ENCODE results near the gene TMC4. TPM values are rescaled to one million over a fixed set of nuclear protein-coding genes. Genes with fewer than 3 reads are reported as not detected.
"Not testable (repeated sequence)": the region's sequence is repeated elsewhere in the genome, so short reads cannot be mapped to it uniquely, and the experiment has no call there.

Gene TMC4
- total RNA-seq, 1 experiment from 2014 or later: 38.9 TPM

- no peak for DNase-seq
- ChIA-PET CTCF (interaction anchor here (3.4 kb wide), 1 partner anchor 14 kb away, joined by 56 read pairs; the partner anchor contains the start of gene TMC4), POLR2A (interaction anchor here (0.6 kb wide), 1 partner anchor 931 kb away, joined by 4 read pairs; no protein-coding TSS in a partner anchor)
- no peak overlapping the region for H3K4me3 ChIP-seq (ENCODE audit: low read depth, low read length)
- Mint-ChIP-seq H3K27me3 (ENCODE audit: insufficient read depth, unreplicated experiment) (no peaks in the 10 kb centered on the region), H3K9me3 (ENCODE audit: unreplicated experiment) (no peaks in the 10 kb centered on the region), H3K4me3 (ENCODE audit: unreplicated experiment) (peak overlapping the region; percentile 85), H3K36me3 (ENCODE audit: insufficient read depth, unreplicated experiment) (peaks cover 62% of the 10 kb centered on the region), H3K4me1 (ENCODE audit: low read depth, unreplicated experiment) (peaks cover 20% of the 10 kb centered on the region), H3K27ac (ENCODE audit: unreplicated experiment) (peak overlapping the region; percentile 98)
- TF ChIP-seq, protein P1, sequence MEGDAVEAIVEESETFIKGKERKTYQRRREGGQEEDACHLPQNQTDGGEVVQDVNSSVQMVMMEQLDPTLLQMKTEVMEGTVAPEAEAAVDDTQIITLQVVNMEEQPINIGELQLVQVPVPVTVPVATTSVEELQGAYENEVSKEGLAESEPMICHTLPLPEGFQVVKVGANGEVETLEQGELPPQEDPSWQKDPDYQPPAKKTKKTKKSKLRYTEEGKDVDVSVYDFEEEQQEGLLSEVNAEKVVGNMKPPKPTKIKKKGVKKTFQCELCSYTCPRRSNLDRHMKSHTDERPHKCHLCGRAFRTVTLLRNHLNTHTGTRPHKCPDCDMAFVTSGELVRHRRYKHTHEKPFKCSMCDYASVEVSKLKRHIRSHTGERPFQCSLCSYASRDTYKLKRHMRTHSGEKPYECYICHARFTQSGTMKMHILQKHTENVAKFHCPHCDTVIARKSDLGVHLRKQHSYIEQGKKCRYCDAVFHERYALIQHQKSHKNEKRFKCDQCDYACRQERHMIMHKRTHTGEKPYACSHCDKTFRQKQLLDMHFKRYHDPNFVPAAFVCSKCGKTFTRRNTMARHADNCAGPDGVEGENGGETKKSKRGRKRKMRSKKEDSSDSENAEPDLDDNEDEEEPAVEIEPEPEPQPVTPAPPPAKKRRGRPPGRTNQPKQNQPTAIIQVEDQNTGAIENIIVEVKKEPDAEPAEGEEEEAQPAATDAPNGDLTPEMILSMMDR (IDR thresholded peaks at IDR 0.05; ENCODE audit: insufficient read depth in 1 of 2, low read depth in 1 of 2, low read length in 1 of 2, severe bottlenecking in 1 of 2, unreplicated experiment in 1 of 2): no peak
- no TSS peak for BruUV-seq (replicated peaks)
- 0 out of 2 replicates have a peak, but pooled peaks cover 6% of the 10 kb centered on the region for H3K4me1 ChIP-seq
- no peaks in the 10 kb centered on the region for H3K9me3 ChIP-seq
- intact Hi-C loops (cut with micrococcal nuclease; ENCODE audit: unreplicated experiment): no loop called here
- no peaks in the 10 kb centered on the region for H3K36me3 ChIP-seq (ENCODE audit: control insufficient read depth, insufficient read depth, low read length)
- H3K27me3 ChIP-seq (replicated peaks; ENCODE audit: control insufficient read depth, insufficient read depth, low read length): no peaks in the 10 kb centered on the region
These were observed 14.0 kb upstream of the TMC4 start for GRCh38 chr19:54186934-54187381.

GRCh38 chr19:54186351-54186750 lies 13.4 kb upstream of the TMC4 start:
- Mint-ChIP-seq H3K36me3 (ENCODE audit: insufficient read depth, unreplicated experiment) (peaks cover 56% of the 10 kb centered on the region), H3K27ac (ENCODE audit: unreplicated experiment) (no peak overlapping the region), H3K27me3 (ENCODE audit: insufficient read depth, unreplicated experiment) (no peaks in the 10 kb centered on the region), H3K9me3 (ENCODE audit: unreplicated experiment) (no peaks in the 10 kb centered on the region), H3K4me1 (ENCODE audit: low read depth, unreplicated experiment) (peaks cover 14% of the 10 kb centered on the region), H3K4me3 (ENCODE audit: unreplicated experiment) (no peak overlapping the region)
- intact Hi-C loops (cut with micrococcal nuclease; ENCODE audit: unreplicated experiment): no loop called here
- no peaks in the 10 kb centered on the region for H3K36me3 ChIP-seq (ENCODE audit: control insufficient read depth, insufficient read depth, low read length)
- ChIA-PET CTCF (no interaction called here), POLR2A (interaction anchor here (0.6 kb wide), 1 partner anchor 932 kb away, joined by 4 read pairs; no protein-coding TSS in a partner anchor)
- no peak overlapping the region for H3K4me3 ChIP-seq (ENCODE audit: low read depth, low read length)
- TF ChIP-seq, protein P1 (IDR thresholded peaks at IDR 0.05; ENCODE audit: insufficient read depth in 1 of 2, low read depth in 1 of 2, low read length in 1 of 2, severe bottlenecking in 1 of 2, unreplicated experiment in 1 of 2): no peak
- no peaks in the 10 kb centered on the region for H3K9me3 ChIP-seq
- H3K4me1 ChIP-seq: 0 out of 2 replicates have a peak, but pooled peaks cover 6% of the 10 kb centered on the region
- BruUV-seq (replicated peaks): no TSS peak
- no peaks in the 10 kb centered on the region for H3K27me3 ChIP-seq (replicated peaks; ENCODE audit: control insufficient read depth, insufficient read depth, low read length)
- DNase-seq: no peak

DNA sequence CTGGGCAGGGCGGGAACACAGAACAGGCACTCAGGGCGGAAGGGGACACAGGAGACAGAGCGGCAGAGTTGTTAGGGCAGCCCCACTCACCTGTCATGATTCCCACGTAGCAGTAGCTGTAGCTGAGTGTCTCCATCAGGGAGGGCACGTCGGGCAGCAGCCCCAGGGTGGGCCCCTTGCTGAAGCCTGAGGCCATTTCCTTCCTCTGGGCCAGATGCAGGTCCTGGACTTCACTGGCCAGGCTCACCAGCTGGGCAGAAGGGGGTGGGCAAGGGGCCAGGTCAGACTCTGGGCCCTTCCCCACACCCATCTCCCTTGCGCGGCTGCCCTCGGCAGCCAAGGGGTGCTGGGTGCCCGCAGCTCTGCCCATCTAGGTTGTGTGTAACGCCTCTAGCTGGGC lies 10.5 kb upstream of the TMC4 start:
- no peak for DNase-seq
- H3K9me3 ChIP-seq: no peaks in the 10 kb centered on the region
- Mint-ChIP-seq H3K4me1 (ENCODE audit: low read depth, unreplicated experiment) (peaks cover 14% of the 10 kb centered on the region), H3K27me3 (ENCODE audit: insufficient read depth, unreplicated experiment) (no peaks in the 10 kb centered on the region), H3K9me3 (ENCODE audit: unreplicated experiment) (no peaks in the 10 kb centered on the region), H3K4me3 (ENCODE audit: unreplicated experiment) (no peak overlapping the region), H3K36me3 (ENCODE audit: insufficient read depth, unreplicated experiment) (peaks cover 45% of the 10 kb centered on the region), H3K27ac (ENCODE audit: unreplicated experiment) (no peak overlapping the region)
- POLR2A ChIA-PET: no interaction called here
- no peaks in the 10 kb centered on the region for H3K27me3 ChIP-seq (replicated peaks; ENCODE audit: control insufficient read depth, insufficient read depth, low read length)
- H3K36me3 ChIP-seq (ENCODE audit: control insufficient read depth, insufficient read depth, low read length): no peaks in the 10 kb centered on the region
- CTCF ChIA-PET: interaction anchor here (1.7 kb wide), 1 partner anchor 10 kb away, joined by 4 read pairs; no protein-coding TSS in a partner anchor
- H3K4me1 ChIP-seq: 0 out of 2 replicates have a peak, but pooled peaks cover 6% of the 10 kb centered on the region
- TF ChIP-seq, protein P1 (IDR thresholded peaks at IDR 0.05; ENCODE audit: insufficient read depth in 1 of 2, low read depth in 1 of 2, low read length in 1 of 2, severe bottlenecking in 1 of 2, unreplicated experiment in 1 of 2): no peak
- BruUV-seq (replicated peaks): no TSS peak
- H3K4me3 ChIP-seq (ENCODE audit: low read depth, low read length): no peak overlapping the region
- intact Hi-C loops (cut with micrococcal nuclease; ENCODE audit: unreplicated experiment): no loop called here

GRCh38 chr19:54181894-54182293 lies 8.9 kb upstream of the TMC4 start:
- H3K4me3 ChIP-seq (ENCODE audit: low read depth, low read length); H3K4me1 Mint-ChIP-seq (ENCODE audit: low read depth, unreplicated experiment); POLR2A ChIA-PET; intact Hi-C loops (cut with micrococcal nuclease; ENCODE audit: unreplicated experiment); H3K4me1 ChIP-seq; H3K9me3 Mint-ChIP-seq (ENCODE audit: unreplicated experiment); H3K9me3 ChIP-seq; H3K27ac Mint-ChIP-seq (ENCODE audit: unreplicated experiment); H3K27me3 Mint-ChIP-seq (ENCODE audit: insufficient read depth, unreplicated experiment); BruUV-seq (replicated peaks); DNase-seq; H3K4me3 Mint-ChIP-seq (ENCODE audit: unreplicated experiment); H3K36me3 ChIP-seq (ENCODE audit: control insufficient read depth, insufficient read depth, low read length); H3K27me3 ChIP-seq (replicated peaks; ENCODE audit: control insufficient read depth, insufficient read depth, low read length): not testable (repeated sequence)
- peaks cover 43% of the 10 kb centered on the region for H3K36me3 Mint-ChIP-seq (ENCODE audit: insufficient read depth, unreplicated experiment)
- CTCF ChIA-PET: interaction anchor here (1.2 kb wide), 1 partner anchor 9 kb away, joined by 6 read pairs; no protein-coding TSS in a partner anchor
